ENCODE results near the gene TLR10. TPM values are rescaled to one million over a fixed set of nuclear protein-coding genes. Genes with fewer than 3 reads are reported as not detected.
A peak's percentile ranks its signal among the peaks of the same experiment; 100 is the strongest.
"Not testable (repeated sequence)": the region's sequence is repeated elsewhere in the genome, so short reads cannot be mapped to it uniquely, and the experiment has no call there.

The TLR10 gene
- total RNA-seq, 1 donor from 2014 or later = not detected

- TF ChIP-seq CTCF (IDR thresholded peaks at IDR 0.05; ENCODE audit: insufficient read depth, low read length, poor library complexity, severe bottlenecking) = no peak
- Histone ChIP-seq H3K4me3 (ENCODE audit: low read depth, low read length) (no peak overlapping the region), H3K36me3 (ENCODE audit: control insufficient read depth, insufficient read depth, low read length) (no peaks in the 10 kb centered on the region), H3K27me3 (ENCODE audit: control insufficient read depth, insufficient read depth, low read length) (no peaks in the 10 kb centered on the region)
- no peak for DNase-seq (ENCODE audit: low read depth)
These were observed 31.6 kb upstream of the TLR10 start for GRCh38 chr4:38814386-38814785.

- Histone ChIP-seq H3K36me3 (ENCODE audit: control insufficient read depth, insufficient read depth, low read length) (no peaks in the 10 kb centered on the region), H3K4me3 (ENCODE audit: low read depth, low read length) (no peak overlapping the region), H3K27me3 (ENCODE audit: control insufficient read depth, insufficient read depth, low read length) (no peaks in the 10 kb centered on the region)
- no peak for DNase-seq (ENCODE audit: low read depth)
- TF ChIP-seq CTCF (IDR thresholded peaks at IDR 0.05; ENCODE audit: insufficient read depth, low read length, poor library complexity, severe bottlenecking) = no peak
These were observed 28.5 kb upstream of the TLR10 start for GRCh38 chr4:38811297-38811696.

- not testable (repeated sequence) for H3K36me3 ChIP-seq (ENCODE audit: control insufficient read depth, insufficient read depth, low read length); H3K27me3 ChIP-seq (ENCODE audit: control insufficient read depth, insufficient read depth, low read length); H3K4me3 ChIP-seq (ENCODE audit: low read depth, low read length); DNase-seq (ENCODE audit: low read depth)
These were observed 24.7 kb upstream of the TLR10 start for GRCh38 chr4:38807462-38807861.

GRCh38 chr4:38806251-38806650 is 23.5 kb upstream of the TLR10 start:
- not testable (repeated sequence) for H3K4me3 ChIP-seq (ENCODE audit: low read depth, low read length); H3K36me3 ChIP-seq (ENCODE audit: control insufficient read depth, insufficient read depth, low read length); DNase-seq (ENCODE audit: low read depth); H3K27me3 ChIP-seq (ENCODE audit: control insufficient read depth, insufficient read depth, low read length)

GRCh38 chr4:38805530-38806145 is 22.8 kb upstream of the TLR10 start:
- no peak overlapping the region for H3K4me3 ChIP-seq (ENCODE audit: low read depth, low read length)
- no peak for DNase-seq (ENCODE audit: low read depth)
- no peak for TF ChIP-seq CTCF (IDR thresholded peaks at IDR 0.05; ENCODE audit: insufficient read depth, low read length, poor library complexity, severe bottlenecking)
- no peaks in the 10 kb centered on the region for H3K36me3 ChIP-seq (ENCODE audit: control insufficient read depth, insufficient read depth, low read length)
- H3K27me3 ChIP-seq (ENCODE audit: control insufficient read depth, insufficient read depth, low read length) = no peaks in the 10 kb centered on the region

- peak; percentile 40 for TF ChIP-seq CTCF (IDR thresholded peaks at IDR 0.05; ENCODE audit: insufficient read depth, low read length, poor library complexity, severe bottlenecking)
- peak; percentile 49 for DNase-seq (ENCODE audit: low read depth)
- H3K4me3 ChIP-seq (ENCODE audit: low read depth, low read length) = no peak within 1 kb of the TSS
- no peaks in the 10 kb centered on the region for H3K27me3 ChIP-seq (ENCODE audit: control insufficient read depth, insufficient read depth, low read length)
- no peaks in the 10 kb centered on the region for H3K36me3 ChIP-seq (ENCODE audit: control insufficient read depth, insufficient read depth, low read length)
These were observed 22.0 kb upstream of the TLR10 start, which contains the start of gene TLR1 for GRCh38 chr4:38804654-38805295. TSS of gene TLR1 (minus strand) at chr4:38804791. CDS start at chr4:38798831, 5,960 bp downstream.

All from kidney epithelial cell (primary cell).